Vagina (tissue), 2 donors: Measurements from ENCODE around the gene NCBP3.

Source experiments
- POLR2A ChIP-seq, 2 donors: fragments of 450-650 bp; IDR thresholded peaks; one replicate each; pipeline ENCODE4 v1.6.1; 2017; ENCODE audit warnings: antibody characterized with exemption in 2 of 2, mild to moderate bottlenecking in 2 of 2, moderate library complexity in 2 of 2
- POLR2AphosphoS5 ChIP-seq, 2 donors: sonication (generic); formaldehyde crosslinking; IDR thresholded peaks; one replicate each; pipeline ENCODE4 v1.9.0; 2017; ENCODE audit warnings: antibody characterized with exemption in 2 of 2, mild to moderate bottlenecking in 2 of 2, low read depth in 1 of 2; ENCODE audit not compliant: insufficient read depth in 1 of 2
- TF ChIP-seq, protein P1 (sequence below), 3 experiments: fragments of 450-650 bp in 2 of 3; fragments of 200-600 bp in 1 of 3; sonication (generic) in 1 of 3; IDR thresholded peaks; one replicate each; pipeline ENCODE4 v1.5.1; 2017 to 2019; ENCODE audit warnings: antibody characterized with exemption in 3 of 3, mild to moderate bottlenecking in 2 of 3, moderate library complexity in 2 of 3

DNA sequence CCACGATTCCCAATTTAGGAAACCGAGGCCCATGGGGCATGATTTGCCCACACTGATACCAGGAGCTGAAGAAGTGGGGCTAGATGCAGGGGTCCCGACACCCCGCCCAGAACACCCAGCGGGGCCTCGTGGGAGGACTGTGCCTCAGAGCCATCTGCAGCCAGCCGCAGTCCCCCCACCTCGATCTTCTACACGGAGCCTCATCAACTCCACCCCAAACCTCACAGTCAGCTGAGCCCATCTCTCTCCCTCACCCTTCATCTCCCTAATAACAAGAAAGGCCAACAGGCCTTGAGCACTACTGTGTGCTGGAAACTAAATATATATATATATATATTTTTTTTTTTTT lies 49.2 kb downstream of the NCBP3 start:
- TF ChIP-seq, protein P1, sequence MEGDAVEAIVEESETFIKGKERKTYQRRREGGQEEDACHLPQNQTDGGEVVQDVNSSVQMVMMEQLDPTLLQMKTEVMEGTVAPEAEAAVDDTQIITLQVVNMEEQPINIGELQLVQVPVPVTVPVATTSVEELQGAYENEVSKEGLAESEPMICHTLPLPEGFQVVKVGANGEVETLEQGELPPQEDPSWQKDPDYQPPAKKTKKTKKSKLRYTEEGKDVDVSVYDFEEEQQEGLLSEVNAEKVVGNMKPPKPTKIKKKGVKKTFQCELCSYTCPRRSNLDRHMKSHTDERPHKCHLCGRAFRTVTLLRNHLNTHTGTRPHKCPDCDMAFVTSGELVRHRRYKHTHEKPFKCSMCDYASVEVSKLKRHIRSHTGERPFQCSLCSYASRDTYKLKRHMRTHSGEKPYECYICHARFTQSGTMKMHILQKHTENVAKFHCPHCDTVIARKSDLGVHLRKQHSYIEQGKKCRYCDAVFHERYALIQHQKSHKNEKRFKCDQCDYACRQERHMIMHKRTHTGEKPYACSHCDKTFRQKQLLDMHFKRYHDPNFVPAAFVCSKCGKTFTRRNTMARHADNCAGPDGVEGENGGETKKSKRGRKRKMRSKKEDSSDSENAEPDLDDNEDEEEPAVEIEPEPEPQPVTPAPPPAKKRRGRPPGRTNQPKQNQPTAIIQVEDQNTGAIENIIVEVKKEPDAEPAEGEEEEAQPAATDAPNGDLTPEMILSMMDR (IDR thresholded peaks at IDR 0.05), result no peak
- TF ChIP-seq POLR2AphosphoS5 (IDR thresholded peaks at IDR 0.05; ENCODE audit: insufficient read depth in 1 of 2, low read depth in 1 of 2), result no peak
- TF ChIP-seq POLR2A (IDR thresholded peaks at IDR 0.05), result no peak
